GM18502 (cell line): Measurements from ENCODE around the gene CIAO3.
A peak's percentile ranks its signal among the peaks of the same experiment; 100 is the strongest.

Experiments used
- ATAC-seq: cut with Tn5 transposase; IDR thresholded peaks from one replicate; pipeline ENCODE4 v1.9.1; 2021; ENCODE audit warnings: mild to moderate bottlenecking; ENCODE audit not compliant: unreplicated experiment, poor library complexity

Gene CIAO3

GRCh38 chr16:726188-726437, 14.7 kb downstream of the CIAO3 start:
- no peak for ATAC-seq

DNA sequence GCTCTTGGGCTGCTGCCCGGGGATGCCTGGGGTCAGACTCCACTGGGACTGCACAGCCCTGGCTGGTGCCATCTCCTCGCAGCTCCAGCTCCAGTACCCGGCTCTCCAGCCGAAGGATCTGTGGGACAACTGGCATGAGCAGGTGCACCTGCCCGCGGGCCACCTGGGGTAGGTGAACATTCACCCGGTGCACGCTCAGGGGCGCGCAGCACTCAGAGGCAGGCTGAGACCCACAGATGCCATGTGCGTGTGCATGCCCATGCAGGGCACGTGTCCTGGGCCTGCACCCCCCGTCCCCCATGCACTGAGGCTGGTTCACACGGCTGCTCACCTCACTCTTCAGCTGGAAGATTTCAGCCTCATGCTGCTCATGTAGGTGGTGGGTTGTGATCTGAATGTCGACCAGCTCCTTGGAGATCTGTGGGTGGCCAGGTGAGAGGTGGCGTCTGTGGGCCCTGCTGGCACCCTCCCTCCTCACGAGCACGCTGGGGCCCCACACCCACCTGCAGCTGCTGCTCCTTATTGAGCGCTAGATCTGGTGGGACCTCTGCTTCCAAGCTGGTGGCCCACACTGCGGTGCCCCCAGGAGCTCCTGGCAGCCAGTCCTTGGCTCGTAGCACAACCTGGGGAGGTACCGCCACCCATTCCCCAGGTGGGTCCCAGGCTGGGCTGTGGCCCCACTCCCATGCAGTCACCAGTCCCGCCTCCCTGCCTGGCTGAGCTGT, 15.2 kb downstream of the CIAO3 start:
- no peak for ATAC-seq

- no peak for ATAC-seq
These were observed 15.8 kb downstream of the CIAO3 start for GRCh38 chr16:725041-725376.

GRCh38 chr16:724188-725040, 16.4 kb downstream of the CIAO3 start:
- no peak for ATAC-seq

DNA sequence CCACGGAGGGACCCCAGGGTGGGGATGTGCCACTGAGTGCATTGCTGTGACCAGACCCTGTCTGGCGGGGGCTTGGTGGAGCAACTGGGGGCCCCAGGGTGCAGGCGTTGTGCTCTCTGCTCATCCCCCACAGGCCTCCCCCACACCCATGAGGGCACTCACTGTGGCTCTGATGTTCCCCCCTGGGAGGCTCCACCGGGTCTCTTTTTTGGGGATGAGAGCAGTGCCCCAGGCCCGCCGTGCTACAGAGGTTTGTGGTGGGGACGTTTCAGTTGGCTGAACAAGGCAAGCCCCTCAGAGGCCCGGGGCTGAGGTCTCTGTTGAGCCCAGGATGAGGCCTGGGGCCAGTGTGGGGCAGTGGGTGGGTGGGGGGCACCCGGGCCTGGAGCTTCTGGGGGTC, 17.1 kb downstream of the CIAO3 start:
- ATAC-seq, result no peak

- ATAC-seq, result no peak
These were observed 17.8 kb downstream of the CIAO3 start for GRCh38 chr16:722835-723633.

DNA sequence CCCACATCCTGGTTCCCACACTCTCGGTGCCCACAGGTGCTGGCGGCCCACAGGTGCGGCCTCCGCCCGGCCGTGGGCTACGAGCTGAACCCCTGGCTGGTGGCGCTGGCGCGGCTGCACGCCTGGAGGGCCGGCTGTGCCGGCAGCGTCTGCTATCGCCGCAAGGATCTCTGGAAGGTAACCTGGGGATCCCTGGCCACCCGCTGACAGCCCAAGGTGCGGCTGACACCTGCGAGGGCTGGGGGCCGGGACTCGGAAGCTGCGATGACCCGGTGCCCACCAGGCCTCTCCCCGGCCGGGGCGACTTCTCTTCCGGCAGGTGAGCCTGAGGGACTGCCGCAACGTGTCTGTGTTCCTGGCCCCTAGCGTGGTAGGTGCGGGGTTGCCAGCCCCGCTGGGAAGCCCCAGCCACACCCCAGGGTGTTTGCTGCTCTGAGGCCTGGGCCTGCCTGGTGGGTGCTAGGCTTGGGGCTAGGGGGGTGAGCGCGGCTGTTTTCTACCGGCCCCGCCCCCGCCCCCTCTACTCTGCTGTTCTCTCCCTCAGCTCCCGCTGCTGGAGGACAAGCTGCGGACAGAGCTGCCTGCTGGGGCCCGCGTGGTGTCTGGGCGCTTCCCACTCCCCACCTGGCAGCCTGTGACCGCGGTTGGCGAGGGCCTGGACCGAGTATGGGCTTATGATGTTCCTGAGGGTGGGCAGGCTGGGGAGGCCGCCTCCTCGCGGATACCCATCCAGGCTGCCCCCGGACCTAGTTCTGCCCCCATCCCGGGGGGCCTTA, 18.8 kb downstream of the CIAO3 start:
- ATAC-seq, result no peak

- peak; percentile 63 for ATAC-seq
These were observed 19.6 kb downstream of the CIAO3 start, which contains the start of gene ANTKMT for GRCh38 chr16:720990-721764. Gene ANTKMT, plus strand, starts transcription at chr16:721146. Its CDS starts 129 bp downstream, at chr16:721275.

DNA sequence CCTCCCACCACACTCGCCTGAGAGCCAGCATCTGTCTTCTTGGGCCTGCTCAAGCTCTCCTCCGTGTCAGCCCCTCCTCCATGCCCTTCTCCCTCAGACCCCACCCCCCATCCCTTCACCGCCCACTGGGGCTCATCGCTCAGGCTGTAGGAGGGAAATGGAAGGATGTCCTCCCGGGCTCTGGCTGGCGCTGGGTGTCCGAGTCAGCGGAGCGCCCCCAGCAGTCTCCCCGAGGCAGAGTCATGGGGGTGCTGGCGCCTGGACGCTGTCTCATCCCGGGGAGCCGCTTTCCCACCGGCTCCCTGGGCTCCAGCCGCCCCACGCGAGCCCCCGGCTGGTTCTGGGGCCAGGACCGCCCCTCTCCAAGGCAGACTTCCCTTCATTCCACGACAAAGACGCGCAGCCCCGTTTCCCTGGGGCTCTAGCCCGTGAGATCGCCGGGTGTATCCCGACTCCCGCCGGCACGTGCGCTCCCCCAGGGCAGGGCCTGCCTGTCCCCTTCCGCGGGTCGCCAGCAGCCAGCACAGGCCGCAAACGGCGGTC, 20.3 kb downstream of the CIAO3 start:
- ATAC-seq, result peak; percentile 22

DNA sequence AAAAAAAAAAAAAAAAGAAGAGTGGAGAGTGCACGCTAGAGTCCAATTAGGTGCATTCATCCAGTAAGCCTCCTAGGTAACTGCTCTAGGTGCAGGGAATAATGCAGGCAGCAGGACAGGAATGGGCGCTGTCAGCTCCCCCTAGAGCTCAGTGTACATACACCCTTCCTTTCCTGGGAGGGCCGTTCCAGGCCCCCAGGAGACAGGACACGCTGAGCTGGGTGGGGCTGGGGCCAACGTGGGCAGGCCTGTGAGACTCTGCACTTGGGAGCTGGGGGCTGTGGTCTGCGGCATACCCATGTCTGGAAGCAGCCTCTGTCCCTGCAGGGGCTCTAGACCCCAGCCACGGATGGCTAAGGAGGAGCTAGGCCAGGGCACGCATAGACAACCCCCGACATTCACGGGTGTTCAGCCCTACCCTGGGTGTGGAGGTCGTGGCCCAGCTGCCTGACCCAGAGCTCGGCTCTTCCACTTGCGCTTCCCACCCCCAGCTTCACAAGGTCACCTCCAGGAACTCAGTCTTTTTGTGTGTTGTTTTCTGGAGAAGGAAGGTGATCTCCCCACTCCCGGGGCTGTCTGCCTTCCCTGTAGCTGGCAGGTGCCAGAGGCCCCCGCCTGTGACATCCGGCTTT, 20.9 kb downstream of the CIAO3 start:
- no peak for ATAC-seq

GRCh38 chr16:718922-719321, 21.9 kb downstream of the CIAO3 start:
- ATAC-seq, result no peak

DNA sequence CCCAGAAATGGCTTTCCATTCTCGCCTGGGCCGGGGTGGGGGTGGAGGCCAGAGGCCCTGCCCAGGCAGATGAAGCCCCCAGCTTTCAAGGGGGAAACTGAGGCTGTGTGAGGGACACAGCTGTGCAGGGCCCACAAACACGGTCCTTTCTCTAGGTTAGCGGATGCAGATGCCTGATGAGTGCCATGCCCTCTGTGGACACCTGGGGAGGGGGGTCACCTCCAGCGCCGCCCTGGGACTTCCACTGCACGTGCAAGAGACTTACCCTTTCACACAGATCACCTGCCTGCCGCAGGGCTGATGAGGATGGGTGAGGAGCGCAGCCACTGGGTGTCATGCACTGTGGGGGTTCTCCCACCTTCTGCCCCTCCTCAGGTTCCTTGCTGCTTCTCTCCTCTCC, 22.4 kb downstream of the CIAO3 start:
- no peak for ATAC-seq

GRCh38 chr16:717450-718245, 23.1 kb downstream of the CIAO3 start:
- ATAC-seq, result no peak

- ATAC-seq, result no peak
These were observed 23.9 kb downstream of the CIAO3 start for GRCh38 chr16:716768-717325.

- no peak for ATAC-seq
These were observed 24.6 kb downstream of the CIAO3 start for GRCh38 chr16:716200-716568.

GRCh38 chr16:715477-716199, 25.2 kb downstream of the CIAO3 start:
- no peak for ATAC-seq
